ENCODE measurements around the gene FAM120B.

DNA sequence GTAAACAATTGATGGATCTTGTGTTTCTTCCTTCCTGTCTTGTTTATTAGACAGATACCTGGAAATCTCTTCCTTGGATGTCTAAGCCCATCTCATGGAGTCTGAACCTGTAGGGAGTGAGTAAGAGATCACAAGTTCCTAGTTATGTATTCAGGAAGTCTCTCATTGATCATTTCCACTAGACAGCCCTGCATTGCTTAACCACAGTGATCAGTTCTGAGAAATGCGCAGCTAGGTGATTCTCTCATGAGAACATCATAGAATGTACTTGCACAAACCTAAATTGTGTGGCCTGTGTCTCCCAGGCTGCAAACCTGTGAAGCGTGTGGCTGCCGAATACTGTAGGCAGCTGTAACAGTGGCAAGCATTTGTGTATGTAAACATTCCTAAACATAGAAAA lies 39.1 kb downstream of the FAM120B start:
- TF ChIP-seq, protein P1, sequence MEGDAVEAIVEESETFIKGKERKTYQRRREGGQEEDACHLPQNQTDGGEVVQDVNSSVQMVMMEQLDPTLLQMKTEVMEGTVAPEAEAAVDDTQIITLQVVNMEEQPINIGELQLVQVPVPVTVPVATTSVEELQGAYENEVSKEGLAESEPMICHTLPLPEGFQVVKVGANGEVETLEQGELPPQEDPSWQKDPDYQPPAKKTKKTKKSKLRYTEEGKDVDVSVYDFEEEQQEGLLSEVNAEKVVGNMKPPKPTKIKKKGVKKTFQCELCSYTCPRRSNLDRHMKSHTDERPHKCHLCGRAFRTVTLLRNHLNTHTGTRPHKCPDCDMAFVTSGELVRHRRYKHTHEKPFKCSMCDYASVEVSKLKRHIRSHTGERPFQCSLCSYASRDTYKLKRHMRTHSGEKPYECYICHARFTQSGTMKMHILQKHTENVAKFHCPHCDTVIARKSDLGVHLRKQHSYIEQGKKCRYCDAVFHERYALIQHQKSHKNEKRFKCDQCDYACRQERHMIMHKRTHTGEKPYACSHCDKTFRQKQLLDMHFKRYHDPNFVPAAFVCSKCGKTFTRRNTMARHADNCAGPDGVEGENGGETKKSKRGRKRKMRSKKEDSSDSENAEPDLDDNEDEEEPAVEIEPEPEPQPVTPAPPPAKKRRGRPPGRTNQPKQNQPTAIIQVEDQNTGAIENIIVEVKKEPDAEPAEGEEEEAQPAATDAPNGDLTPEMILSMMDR (IDR thresholded peaks at IDR 0.05; ENCODE audit: low read length): no peak
- TF ChIP-seq EZH2 (IDR thresholded peaks at IDR 0.05; ENCODE audit: borderline replicate concordance, low read length): no peak
